K562 (cell line): ENCODE data around the gene BRCA1. TPM values are rescaled to one million over a fixed set of nuclear protein-coding genes. Genes with fewer than 3 reads are reported as not detected.

Experiments used
- ATAC-seq: fragments of 200-7000 bp; cut with Tn5 transposase; 3 replicates; pipeline ENCODE4 v1.9.1; 2020; ENCODE audit warnings: moderate library complexity
- BruUV-seq: library from RNA; stranded (reverse); fragments of 400-500 nt; replicated peaks from 2 replicates; lab custom pipeline; 2021; lab: Mats Ljungman, UMichigan
- CTCF ChIA-PET: fragments of 300-600 bp; formaldehyde crosslinking; extraction: SDS; loops from one replicate; lab custom pipeline; 2021; ENCODE audit warnings: low intra/inter-chr PET ratio; lab: Yijun Ruan, JAX
- POLR2A ChIA-PET: fragments of 300-600, 350-650 bp; sonication (Branson Sonifier 250); formaldehyde crosslinking; extraction: SDS; loops from one replicate; lab custom pipeline; 2021; ENCODE audit warnings: antibody characterized with exemption, inconsistent platforms; lab: Yijun Ruan, JAX
- DNase-seq, 4 experiments: peaks; one replicate each; pipeline versions ENCODE4 v3.0.0 to v3.0.0-alpha.2; 2011 to 2018; ENCODE audit warnings: low spot score in 3 of 4, mixed read lengths in 3 of 4; ENCODE audit errors: extremely low read depth in 1 of 4
- FAIRE-seq: peaks from 2 replicates; lab custom pipeline; 2011; peaks lifted over from hg19 to GRCh38; lab: Jason Lieb, UNC
- H2AFZ ChIP-seq: 2 replicates; pipeline ENCODE4 v1.6.0; 2011; ENCODE audit warnings: low read depth, low read length, control low read depth, inconsistent platforms
- H3K27ac ChIP-seq: fragments of 200-600 bp; 3 replicates; pipeline ENCODE4 v1.8.0; 2011; ENCODE audit warnings: low read depth, mild to moderate bottlenecking, control low read depth, inconsistent platforms, low read length, moderate library complexity, mixed read lengths; ENCODE audit errors: extremely low read depth
- H3K27me3 ChIP-seq, 2 experiments: fragments of 300-600 bp in 1 of 2; 2 replicates in 1 of 2; 3 replicates in 1 of 2; pipeline versions ENCODE4 v1.6.0 to v1.8.0; 2011; ENCODE audit warnings: inconsistent platforms in 2 of 2, low read length in 2 of 2, mild to moderate bottlenecking in 1 of 2, mixed read lengths in 1 of 2, moderate library complexity in 1 of 2; ENCODE audit not compliant: control insufficient read depth in 2 of 2, insufficient read depth in 2 of 2
- H3K36me3 ChIP-seq: fragments of 300-600 bp; 3 replicates; pipeline ENCODE4 v1.8.0; 2011; ENCODE audit warnings: mild to moderate bottlenecking, low read length, inconsistent platforms; ENCODE audit not compliant: control insufficient read depth, insufficient read depth
- H3K4me1 ChIP-seq, 2 experiments: fragments of 200-600 bp in 1 of 2; replicated peaks in 1 of 2; 2 replicates in 1 of 2; 3 replicates in 1 of 2; pipeline versions ENCODE4 v1.5.1 to v1.8.0; 2011; ENCODE audit warnings: inconsistent platforms in 2 of 2, low read length in 2 of 2, mild to moderate bottlenecking in 1 of 2, mixed read lengths in 1 of 2, moderate library complexity in 1 of 2; ENCODE audit not compliant: control insufficient read depth in 2 of 2, insufficient read depth in 2 of 2
- H3K4me2 ChIP-seq: 2 replicates; pipeline ENCODE4 v1.6.1; 2011; ENCODE audit warnings: low read length, control low read depth, inconsistent platforms, mixed read lengths; ENCODE audit not compliant: insufficient read depth
- H3K4me3 ChIP-seq: fragments of 200-600 bp; sonication (generic), shearing (Covaris generic); 2 replicates; pipeline ENCODE4 v1.5.1; 2016; ENCODE audit warnings: control low read depth, inconsistent platforms
- H3K79me2 ChIP-seq: fragments of 200-600 bp; 3 replicates; pipeline ENCODE4 v1.8.0; 2011; ENCODE audit warnings: low read length, inconsistent platforms; ENCODE audit not compliant: control insufficient read depth, insufficient read depth
- H3K9ac ChIP-seq, 2 experiments: 2 replicates each; pipeline versions ENCODE4 v1.6.0 to v1.6.1; 2011; ENCODE audit warnings: low read depth in 2 of 2, low read length in 2 of 2, control low read depth in 1 of 2, inconsistent platforms in 1 of 2, mild to moderate bottlenecking in 1 of 2, mixed read lengths in 1 of 2; ENCODE audit not compliant: insufficient read depth in 1 of 2
- H3K9me1 ChIP-seq: one replicate; pipeline ENCODE4 v1.6.0; 2011; ENCODE audit warnings: inconsistent platforms, mild to moderate bottlenecking, low read length, moderate library complexity; ENCODE audit not compliant: control insufficient read depth, insufficient read depth
- H3K9me3 ChIP-seq: replicated peaks from 2 replicates; pipeline ENCODE4 v1.5.1; 2011; ENCODE audit warnings: low read depth, low read length, inconsistent platforms; ENCODE audit not compliant: control insufficient read depth, insufficient read depth
- H4K20me1 ChIP-seq: replicated peaks from 2 replicates; pipeline ENCODE4 v1.6.1; 2011; ENCODE audit warnings: low read length, inconsistent platforms, mixed read lengths; ENCODE audit not compliant: control insufficient read depth, insufficient read depth
- CBX8 ChIP-seq: fragments of 200-600 bp; sonication (generic); IDR thresholded peaks from 2 replicates; pipeline ENCODE4 v1.6.1; 2012; ENCODE audit warnings: borderline replicate concordance, mixed run types, low read depth, mild to moderate bottlenecking, moderate library complexity, mixed read lengths, low read length, control low read depth, inconsistent platforms; ENCODE audit not compliant: poor library complexity, severe bottlenecking; ENCODE audit errors: extremely low read depth
- KDM5B ChIP-seq: fragments of 200-600 bp; sonication (generic); IDR thresholded peaks from 2 replicates; pipeline ENCODE4 v1.6.1; 2012; ENCODE audit warnings: low read depth, mild to moderate bottlenecking, moderate library complexity, low read length, control low read depth, inconsistent platforms; ENCODE audit not compliant: insufficient replicate concordance
- L3MBTL2 ChIP-seq: fragments of 450-650 bp; IDR thresholded peaks from 2 replicates; pipeline ENCODE4 v1.6.1; 2016; ENCODE audit warnings: mild to moderate bottlenecking, moderate library complexity
- POU5F1 ChIP-seq: fragments of 150-350 bp; IDR thresholded peaks from 2 replicates; pipeline ENCODE4 v1.6.1; 2014; ENCODE audit warnings: borderline replicate concordance, low read length, low read depth, mild to moderate bottlenecking; ENCODE audit not compliant: partially characterized antibody
- ZNF445 ChIP-seq: fragments of 250-450 bp; sonication (Bioruptor Pico); IDR thresholded peaks from 2 replicates; pipeline ENCODE4 v1.4.0; 2020; ENCODE audit warnings: low read depth, mild to moderate bottlenecking, moderate library complexity
- ZNF830 ChIP-seq: fragments of 250-450 bp; sonication (Bioruptor Pico); IDR thresholded peaks from 2 replicates; pipeline ENCODE4 v1.5.0; 2021; ENCODE audit warnings: mild to moderate bottlenecking
- WGBS: fragments of 100-300 bp; shearing (Covaris generic); methylation state at CpG from one replicate; pipeline ENCODE4 v1.1.6; 2016; ENCODE audit warnings: low coverage, mixed read lengths; ENCODE audit not compliant: insufficient coverage; ENCODE audit errors: missing lambda C conversion rate; 5-methylcytosine and 5-hydroxymethylcytosine counted together
- in situ Hi-C: fragments of 300-500 bp; cut with MboI; formaldehyde crosslinking; loops from 4 replicates; pipeline ENCODE4 v1.15.0; 2018; ENCODE audit warnings: inconsistent platforms, mixed read lengths
- intact Hi-C: fragments of 100-400 bp; cut with micrococcal nuclease; formaldehyde crosslinking; loops from 2 replicates; pipeline ENCODE4 v1.14.2; 2022
- polyA plus RNA-seq, 8 experiments: library from polyadenylated mRNA; depleted of rRNA in 4 of 8; stranded (reverse) in 5 of 8; unstranded in 3 of 8; fragments of >200 nt; fragmentation: Nextera tagmentation in 2 of 8; fragmentation: Illumina TruSeq in 1 of 8; extraction: Ambion mirVana in 2 of 8; extraction: Trizol in 1 of 8; gene quantifications; 2 replicates each; pipeline versions ENCODE4 v1.2.1 to v1.2.3, GENCODE V29; 2011 to 2014; ENCODE audit warnings: inconsistent platforms in 1 of 8, missing spikeins in 1 of 8
- total RNA-seq, 7 experiments: library from RNA; depleted of rRNA in 6 of 7; stranded (reverse); fragments of >200 nt in 6 of 7; fragmentation: Illumina TruSeq in 2 of 7; extraction: Trizol in 2 of 7; gene quantifications; 2 replicates each; pipeline versions ENCODE4 v1.2.1 to v1.2.3, GENCODE V29; 2011 to 2021; ENCODE audit warnings: low replicate concordance in 1 of 7
- TF ChIP-seq, protein P1 (sequence below), 2 experiments: IDR thresholded peaks; 2 replicates each; pipeline ENCODE4 v1.6.1; 2011; ENCODE audit warnings: borderline replicate concordance in 1 of 2, control low read depth in 1 of 2, low read depth in 1 of 2, low read length in 1 of 2, mild to moderate bottlenecking in 1 of 2, mixed read lengths in 1 of 2, moderate library complexity in 1 of 2; ENCODE audit not compliant: insufficient read depth in 1 of 2, insufficient read length in 1 of 2, poor library complexity in 1 of 2, severe bottlenecking in 1 of 2; ENCODE audit errors: extremely low read depth in 1 of 2
- TF ChIP-seq, protein P2 (sequence below), 2 experiments: IDR thresholded peaks; 2 replicates each; pipeline ENCODE4 v1.6.1; 2012; ENCODE audit warnings: improper control_type of control experiment in 2 of 2, low read depth in 2 of 2, low read length in 2 of 2, borderline replicate concordance in 1 of 2
- TF ChIP-seq, protein P3 (sequence below): sonication (generic); formaldehyde crosslinking; IDR thresholded peaks from 2 replicates; pipeline ENCODE4 v1.9.0; 2022; ENCODE audit warnings: mild to moderate bottlenecking, missing genetic modification reagents

BRCA1 gene
- total and polyA plus RNA-seq, 9 of the 15 experiments (the other 6 are each of a cell fraction or from before 2014, with no cell fraction given) = 25.9 to 95.3 (median 62.3) TPM

GRCh38 chr17:43024407-43025289 lies 100.5 kb downstream of the BRCA1 start, which contains the start of gene RND2 (continued):
- TF ChIP-seq, protein P1, sequence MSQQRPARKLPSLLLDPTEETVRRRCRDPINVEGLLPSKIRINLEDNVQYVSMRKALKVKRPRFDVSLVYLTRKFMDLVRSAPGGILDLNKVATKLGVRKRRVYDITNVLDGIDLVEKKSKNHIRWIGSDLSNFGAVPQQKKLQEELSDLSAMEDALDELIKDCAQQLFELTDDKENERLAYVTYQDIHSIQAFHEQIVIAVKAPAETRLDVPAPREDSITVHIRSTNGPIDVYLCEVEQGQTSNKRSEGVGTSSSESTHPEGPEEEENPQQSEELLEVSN (IDR thresholded peaks at IDR 0.05; ENCODE audit: borderline replicate concordance in 1 of 2, extremely low read depth in 1 of 2, insufficient read depth in 1 of 2, insufficient read length in 1 of 2, low read depth in 1 of 2, low read length in 1 of 2, poor library complexity in 1 of 2, severe bottlenecking in 1 of 2) = peak in 1 of 2 experiments; percentile 19

DNA sequence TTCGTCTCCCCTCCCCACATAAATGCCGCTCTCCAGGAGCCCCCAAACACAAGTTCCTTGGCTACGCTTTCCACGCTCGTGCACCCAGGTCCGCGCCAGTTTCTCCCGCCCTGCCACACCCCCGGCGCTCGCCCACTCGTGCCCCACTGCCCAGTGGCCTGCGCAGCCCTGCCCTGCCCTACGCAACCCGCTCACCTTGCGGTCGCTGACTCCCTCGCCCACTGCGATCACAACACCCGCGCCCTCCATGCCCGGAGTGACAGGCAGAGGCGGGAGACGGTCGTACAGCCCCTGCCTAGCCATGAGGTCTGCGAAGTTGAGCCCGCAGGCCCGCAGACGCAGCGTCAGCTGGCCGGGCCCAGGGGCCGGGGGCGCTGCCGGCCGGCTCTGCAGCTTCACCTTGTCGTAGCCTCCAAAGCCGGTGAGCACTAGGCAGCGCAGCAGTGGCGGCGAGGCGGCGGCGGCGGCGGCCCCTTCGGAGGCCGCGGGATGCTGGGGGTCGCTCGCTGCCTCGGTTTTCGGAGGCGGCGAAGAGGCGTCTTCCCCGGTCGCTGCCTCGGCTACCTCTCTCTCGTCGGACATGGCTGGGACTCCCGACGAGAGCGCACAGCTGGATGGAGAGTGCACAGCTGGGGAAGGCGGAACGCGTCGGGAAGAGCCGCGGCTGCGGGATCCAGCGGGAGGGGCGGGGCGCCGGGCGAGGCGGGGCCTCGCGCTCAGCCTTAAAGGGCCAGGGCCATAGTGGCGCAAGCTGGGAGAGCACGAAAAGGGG lies 103.2 kb downstream of the BRCA1 start, which contains the start of gene VAT1:
Gene VAT1, minus strand, starts transcription at position 645 of the 772 bp plus-strand sequence. Its CDS starts 63 bp downstream, at position 582.
- H3K27ac ChIP-seq = peak within 1 kb of the TSS; percentile 83
- peaks cover 6% of the 10 kb centered on the region; the same call in 1 of the 2 replicates for H4K20me1 ChIP-seq
- peaks cover 21% of the 10 kb centered on the region; the same call in 2 of the 3 replicates for H3K36me3 ChIP-seq
- ChIA-PET POLR2A (interaction anchor here (0.6 to 6.7 kb wide), 5 partner anchors 9 to 1005 kb away, joined by 3 to 79 read pairs (median 7); partner anchors contain the start of gene RPL27), CTCF (no interaction called here)
- H2AFZ ChIP-seq = peak within 1 kb of the TSS; percentile 94
- peaks cover 40% of the 10 kb centered on the region for H3K79me2 ChIP-seq
- DNase-seq = peak; percentile 71 to 91 (median 77)
- ATAC-seq = peak; percentile 75
- no peaks in the 10 kb centered on the region for H3K9me3 ChIP-seq
- H3K4me3 ChIP-seq = peak within 1 kb of the TSS; percentile 87
- H3K4me2 ChIP-seq = peak within 1 kb of the TSS; percentile 99
- intact Hi-C loops = no loop called here
- H3K9me1 ChIP-seq = peaks cover 10% of the 10 kb centered on the region
- peaks cover 27 to 61% of the 10 kb centered on the region in 2 experiments for H3K4me1 ChIP-seq
- 2% methylated on average over 57 of the region's 80 CpGs for WGBS
- H3K27me3 ChIP-seq = no peaks in the 10 kb centered on the region
- BruUV-seq = no TSS peak
- peak within 1 kb of the TSS; percentile 68 to 96 for H3K9ac ChIP-seq
- in situ Hi-C loops = no loop called here
- FAIRE-seq = peak; percentile 62
- 0 out of 2 replicates have a peak, but pooled peaks have one; percentile 34 for TF ChIP-seq ZNF830 (CRISPR knock-in tag)
- no peak for TF ChIP-seq CBX8
- TF ChIP-seq, protein P2, sequence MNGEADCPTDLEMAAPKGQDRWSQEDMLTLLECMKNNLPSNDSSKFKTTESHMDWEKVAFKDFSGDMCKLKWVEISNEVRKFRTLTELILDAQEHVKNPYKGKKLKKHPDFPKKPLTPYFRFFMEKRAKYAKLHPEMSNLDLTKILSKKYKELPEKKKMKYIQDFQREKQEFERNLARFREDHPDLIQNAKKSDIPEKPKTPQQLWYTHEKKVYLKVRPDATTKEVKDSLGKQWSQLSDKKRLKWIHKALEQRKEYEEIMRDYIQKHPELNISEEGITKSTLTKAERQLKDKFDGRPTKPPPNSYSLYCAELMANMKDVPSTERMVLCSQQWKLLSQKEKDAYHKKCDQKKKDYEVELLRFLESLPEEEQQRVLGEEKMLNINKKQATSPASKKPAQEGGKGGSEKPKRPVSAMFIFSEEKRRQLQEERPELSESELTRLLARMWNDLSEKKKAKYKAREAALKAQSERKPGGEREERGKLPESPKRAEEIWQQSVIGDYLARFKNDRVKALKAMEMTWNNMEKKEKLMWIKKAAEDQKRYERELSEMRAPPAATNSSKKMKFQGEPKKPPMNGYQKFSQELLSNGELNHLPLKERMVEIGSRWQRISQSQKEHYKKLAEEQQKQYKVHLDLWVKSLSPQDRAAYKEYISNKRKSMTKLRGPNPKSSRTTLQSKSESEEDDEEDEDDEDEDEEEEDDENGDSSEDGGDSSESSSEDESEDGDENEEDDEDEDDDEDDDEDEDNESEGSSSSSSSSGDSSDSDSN (IDR thresholded peaks at IDR 0.05; ENCODE audit: borderline replicate concordance in 1 of 2, low read depth in 2 of 2, low read length in 2 of 2) = peak; percentile 56 to 57; a peak in 2 of 4 replicates
- TF ChIP-seq L3MBTL2 = peak; percentile 64
- no peak for TF ChIP-seq ZNF445 (CRISPR knock-in tag)
- no peak for TF ChIP-seq POU5F1
- TF ChIP-seq KDM5B = peak; percentile 4
- TF ChIP-seq, protein P3, sequence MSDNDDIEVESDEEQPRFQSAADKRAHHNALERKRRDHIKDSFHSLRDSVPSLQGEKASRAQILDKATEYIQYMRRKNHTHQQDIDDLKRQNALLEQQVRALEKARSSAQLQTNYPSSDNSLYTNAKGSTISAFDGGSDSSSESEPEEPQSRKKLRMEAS = peak; percentile 70
